DOHH2 (cell line): ENCODE data around the gene ACYP2.

Source experiments
- H3F3A ChIP-seq: fragments of 200-600 bp; sonication (generic), shearing (Covaris generic); 2 replicates; pipeline ENCODE4 v1.6.0; 2016; ENCODE audit warnings: antibody characterized with exemption, mild to moderate bottlenecking; ENCODE audit not compliant: control insufficient read depth, insufficient read depth
- H3K27ac ChIP-seq: fragments of 200-600 bp; sonication (generic); 2 replicates; pipeline ENCODE4 v1.5.1; 2014; ENCODE audit warnings: low read depth, mild to moderate bottlenecking, low read length, moderate library complexity
- H3K27me3 ChIP-seq: fragments of 200-600 bp; sonication (generic); 2 replicates; pipeline ENCODE4 v1.6.1; 2014; ENCODE audit warnings: mild to moderate bottlenecking, low read length, mixed read lengths; ENCODE audit not compliant: control insufficient read depth
- H3K36me3 ChIP-seq: fragments of 200-600 bp; sonication (generic); 2 replicates; pipeline ENCODE4 v1.6.1; 2014; ENCODE audit warnings: mild to moderate bottlenecking, low read length, moderate library complexity, mixed read lengths; ENCODE audit not compliant: control insufficient read depth
- H3K4me1 ChIP-seq: fragments of 200-600 bp; sonication (generic); 2 replicates; pipeline ENCODE4 v1.6.1; 2014; ENCODE audit warnings: mild to moderate bottlenecking, low read length, mixed read lengths; ENCODE audit not compliant: control insufficient read depth
- H3K4me2 ChIP-seq: fragments of 200-600 bp; sonication (generic); 2 replicates; pipeline ENCODE4 v1.6.0; 2014; ENCODE audit warnings: mild to moderate bottlenecking, low read length, moderate library complexity
- H3K4me3 ChIP-seq: fragments of 200-600 bp; sonication (generic); 2 replicates; pipeline ENCODE4 v1.5.1; 2014; ENCODE audit warnings: mild to moderate bottlenecking, low read length, mixed read lengths
- H3K79me2 ChIP-seq: fragments of 200-600 bp; sonication (generic); 2 replicates; pipeline ENCODE4 v1.6.1; 2014; ENCODE audit warnings: mild to moderate bottlenecking, low read length, mixed read lengths; ENCODE audit not compliant: control insufficient read depth
- H3K9me2 ChIP-seq: fragments of 200-600 bp; sonication (generic); replicated peaks from 2 replicates; pipeline ENCODE4 v1.6.1; 2014; ENCODE audit warnings: mild to moderate bottlenecking, low read length, mixed read lengths; ENCODE audit not compliant: control insufficient read depth
- H3K9me3 ChIP-seq: fragments of 200-600 bp; sonication (generic); 2 replicates; pipeline ENCODE4 v1.6.1; 2014; ENCODE audit warnings: antibody characterized with exemption, low read length, mixed read lengths; ENCODE audit not compliant: control insufficient read depth, insufficient read depth
- H4K20me1 ChIP-seq: fragments of 200-600 bp; sonication (generic); 2 replicates; pipeline ENCODE4 v1.6.0; 2014; ENCODE audit warnings: low read depth, mild to moderate bottlenecking, antibody characterized with exemption, low read length, moderate library complexity; ENCODE audit not compliant: control insufficient read depth, insufficient read depth
- EZH2phosphoT487 ChIP-seq: fragments of 200-600 bp; sonication (generic); IDR thresholded peaks from 2 replicates; pipeline ENCODE4 v1.6.1; 2017; ENCODE audit warnings: borderline replicate concordance, mild to moderate bottlenecking, antibody characterized with exemption, low read length, moderate library complexity, mixed read lengths
- TF ChIP-seq, protein P1 (sequence below): fragments of 200-600 bp; sonication (generic); IDR thresholded peaks from one replicate; pipeline ENCODE4 v1.5.1; 2014; ENCODE audit warnings: antibody characterized with exemption, mild to moderate bottlenecking, low read depth, low read length; ENCODE audit not compliant: poor library complexity, severe bottlenecking

ACYP2 gene

DNA sequence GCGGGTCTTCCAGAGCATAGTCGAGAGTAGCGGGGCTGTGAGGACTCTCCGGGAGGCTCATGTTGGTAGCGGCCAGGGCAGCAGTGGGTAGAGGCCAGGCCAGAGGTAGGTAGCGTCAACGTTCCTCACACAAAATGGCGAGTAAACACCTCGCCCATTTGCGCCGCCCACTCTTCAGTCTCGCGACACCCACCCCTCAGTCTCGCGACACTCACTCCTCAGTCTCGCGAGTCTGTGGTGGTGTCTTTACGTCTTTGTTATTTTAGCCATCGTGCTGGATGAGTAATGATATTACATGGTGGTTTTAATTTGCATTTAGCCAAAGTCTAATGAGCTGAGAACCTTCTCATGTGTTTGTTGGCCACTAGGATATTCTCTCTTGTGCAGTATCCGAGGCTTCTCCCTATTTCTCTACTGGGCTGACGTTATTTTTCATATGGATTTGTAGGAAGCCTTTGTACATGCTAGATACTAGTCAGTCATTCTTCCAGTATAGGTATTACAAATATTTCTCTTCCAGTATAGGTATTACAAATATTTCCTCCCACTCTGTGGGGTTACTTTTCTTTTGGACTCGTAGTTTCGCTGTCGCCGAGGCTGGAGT lies 140.8 kb downstream of the ACYP2 start, which contains the start of gene TSPYL6:
TSS of gene TSPYL6 (minus strand) at position 139 of the 604 bp plus-strand sequence. CDS start at position 61, 78 bp downstream.
- Histone ChIP-seq H3K4me3 (no peak within 1 kb of the TSS), H3K4me2 (no peak within 1 kb of the TSS), H3K27me3 (no peaks in the 10 kb centered on the region), H3K9me3 (no peaks in the 10 kb centered on the region), H3K9me2 (no peaks in the 10 kb centered on the region), H3K27ac (no peak within 1 kb of the TSS), H3K4me1 (no peaks in the 10 kb centered on the region), H3K36me3 (no peaks in the 10 kb centered on the region), H4K20me1 (no peaks in the 10 kb centered on the region), H3K79me2 (no peaks in the 10 kb centered on the region), H3F3A (no peaks in the 10 kb centered on the region)
- TF ChIP-seq, protein P1, sequence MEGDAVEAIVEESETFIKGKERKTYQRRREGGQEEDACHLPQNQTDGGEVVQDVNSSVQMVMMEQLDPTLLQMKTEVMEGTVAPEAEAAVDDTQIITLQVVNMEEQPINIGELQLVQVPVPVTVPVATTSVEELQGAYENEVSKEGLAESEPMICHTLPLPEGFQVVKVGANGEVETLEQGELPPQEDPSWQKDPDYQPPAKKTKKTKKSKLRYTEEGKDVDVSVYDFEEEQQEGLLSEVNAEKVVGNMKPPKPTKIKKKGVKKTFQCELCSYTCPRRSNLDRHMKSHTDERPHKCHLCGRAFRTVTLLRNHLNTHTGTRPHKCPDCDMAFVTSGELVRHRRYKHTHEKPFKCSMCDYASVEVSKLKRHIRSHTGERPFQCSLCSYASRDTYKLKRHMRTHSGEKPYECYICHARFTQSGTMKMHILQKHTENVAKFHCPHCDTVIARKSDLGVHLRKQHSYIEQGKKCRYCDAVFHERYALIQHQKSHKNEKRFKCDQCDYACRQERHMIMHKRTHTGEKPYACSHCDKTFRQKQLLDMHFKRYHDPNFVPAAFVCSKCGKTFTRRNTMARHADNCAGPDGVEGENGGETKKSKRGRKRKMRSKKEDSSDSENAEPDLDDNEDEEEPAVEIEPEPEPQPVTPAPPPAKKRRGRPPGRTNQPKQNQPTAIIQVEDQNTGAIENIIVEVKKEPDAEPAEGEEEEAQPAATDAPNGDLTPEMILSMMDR, result no peak
- TF ChIP-seq EZH2phosphoT487, result no peak

DNA sequence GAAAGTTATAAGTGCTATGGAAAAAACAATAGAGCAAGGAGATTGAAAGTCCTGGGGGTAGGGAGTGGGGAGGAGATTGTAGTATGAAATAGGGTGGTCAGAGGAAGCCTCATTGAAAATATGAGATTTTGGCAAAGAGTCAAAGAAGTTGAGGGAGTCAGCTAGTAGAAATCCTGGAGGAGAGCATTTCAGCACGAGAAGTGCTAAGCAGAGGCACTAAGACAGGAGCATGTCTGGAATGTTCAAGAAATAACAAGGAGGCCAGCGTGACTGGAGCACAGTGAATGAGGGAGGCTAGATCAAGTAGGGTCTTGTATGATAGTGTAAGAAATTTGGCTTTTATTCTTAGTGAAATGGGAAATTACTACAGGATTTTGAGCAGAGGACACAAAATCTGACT lies 142.8 kb downstream of the ACYP2 start:
- H3K79me2 ChIP-seq, result no peaks in the 10 kb centered on the region
- no peak overlapping the region for H3K4me3 ChIP-seq
- no peaks in the 10 kb centered on the region for H4K20me1 ChIP-seq
- TF ChIP-seq EZH2phosphoT487, result no peak
- TF ChIP-seq, protein P1, result no peak
- H3K36me3 ChIP-seq, result no peaks in the 10 kb centered on the region
- no peak overlapping the region for H3K27ac ChIP-seq
- no peaks in the 10 kb centered on the region for H3K4me1 ChIP-seq
- H3F3A ChIP-seq, result no peaks in the 10 kb centered on the region
- H3K4me2 ChIP-seq, result no peak overlapping the region
- no peaks in the 10 kb centered on the region for H3K27me3 ChIP-seq
- H3K9me2 ChIP-seq, result no peaks in the 10 kb centered on the region
- H3K9me3 ChIP-seq, result no peaks in the 10 kb centered on the region

DNA sequence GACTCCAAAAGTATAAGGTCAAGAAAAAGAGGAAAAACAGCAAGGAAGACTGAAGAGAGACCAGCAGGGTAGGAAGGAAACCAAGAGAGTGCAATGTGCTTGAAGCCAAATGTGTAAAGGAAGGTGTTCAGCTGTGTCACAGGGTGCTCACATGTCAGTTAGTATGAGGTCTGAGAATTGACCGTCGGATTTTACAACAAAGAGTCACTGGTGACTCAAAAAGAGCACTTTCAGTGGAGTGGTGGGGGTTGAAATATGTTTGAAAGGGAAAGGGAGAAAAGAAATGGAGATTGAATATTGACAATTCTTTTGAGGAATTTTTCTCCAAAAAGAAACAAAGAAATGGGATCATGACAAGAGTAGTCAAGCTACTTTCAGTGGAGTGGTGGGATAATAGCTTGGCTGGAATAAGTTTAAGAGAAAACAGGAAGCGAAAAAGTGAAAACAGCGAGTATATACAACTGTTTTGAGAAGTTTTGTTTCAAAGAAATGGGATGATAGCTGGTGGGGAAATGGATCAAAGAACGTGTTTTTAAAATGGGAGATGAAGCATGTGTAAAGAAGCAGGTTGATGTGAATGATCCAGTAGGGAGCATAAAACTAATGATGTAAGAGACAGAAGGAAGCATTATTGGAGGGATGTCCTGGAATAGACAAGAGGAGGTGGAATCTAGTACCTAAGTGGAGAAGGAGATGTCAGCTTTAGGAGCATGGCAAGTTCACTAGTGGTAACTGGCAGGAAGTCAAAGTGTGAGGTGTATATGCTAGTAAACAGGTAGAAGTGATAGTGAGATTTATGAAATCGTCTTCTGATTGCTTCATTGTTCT lies 144.2 kb downstream of the ACYP2 start:
- Histone ChIP-seq H3K9me2 (no peaks in the 10 kb centered on the region), H4K20me1 (no peaks in the 10 kb centered on the region)

More for the DNA sequence above, 144.2 kb downstream of the ACYP2 start:
- Histone ChIP-seq H3K27me3 (no peaks in the 10 kb centered on the region), H3K4me1 (no peaks in the 10 kb centered on the region), H3K4me2 (no peak overlapping the region), H3K79me2 (no peaks in the 10 kb centered on the region), H3K4me3 (no peak overlapping the region), H3K9me3 (no peaks in the 10 kb centered on the region), H3K36me3 (no peaks in the 10 kb centered on the region), H3F3A (no peaks in the 10 kb centered on the region), H3K27ac (no peak overlapping the region)
- TF ChIP-seq, protein P1, result no peak
- no peak for TF ChIP-seq EZH2phosphoT487
